Measurements from ENCODE around the gene MAP1B.

The MAP1B gene

DNA sequence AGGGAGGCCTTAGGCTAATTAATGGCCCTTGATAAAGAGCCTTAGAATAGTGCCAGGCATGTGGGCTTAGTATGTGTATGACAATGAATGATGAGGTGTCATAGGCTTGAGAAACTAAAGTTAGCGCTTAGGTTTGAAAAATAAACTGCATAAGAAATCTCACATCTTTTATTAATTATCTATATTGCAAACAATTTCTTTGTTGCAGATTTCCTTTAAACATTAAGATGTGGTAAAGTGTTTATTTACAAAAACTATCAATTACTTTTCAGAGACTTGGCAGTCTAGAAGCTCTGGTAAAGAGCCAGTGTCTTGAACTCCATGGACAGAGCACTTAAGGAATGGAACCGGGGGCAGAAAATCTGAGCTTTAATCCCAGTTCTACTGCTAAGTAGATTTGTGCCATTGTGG lies 23.1 kb downstream of the MAP1B start:
- DNase-seq (ENCODE audit: low read depth, low spot score): no peak

GRCh38 chr5:72133212-72133990 lies 26.1 kb downstream of the MAP1B start:
- DNase-seq (ENCODE audit: low read depth, low spot score): no peak

DNA sequence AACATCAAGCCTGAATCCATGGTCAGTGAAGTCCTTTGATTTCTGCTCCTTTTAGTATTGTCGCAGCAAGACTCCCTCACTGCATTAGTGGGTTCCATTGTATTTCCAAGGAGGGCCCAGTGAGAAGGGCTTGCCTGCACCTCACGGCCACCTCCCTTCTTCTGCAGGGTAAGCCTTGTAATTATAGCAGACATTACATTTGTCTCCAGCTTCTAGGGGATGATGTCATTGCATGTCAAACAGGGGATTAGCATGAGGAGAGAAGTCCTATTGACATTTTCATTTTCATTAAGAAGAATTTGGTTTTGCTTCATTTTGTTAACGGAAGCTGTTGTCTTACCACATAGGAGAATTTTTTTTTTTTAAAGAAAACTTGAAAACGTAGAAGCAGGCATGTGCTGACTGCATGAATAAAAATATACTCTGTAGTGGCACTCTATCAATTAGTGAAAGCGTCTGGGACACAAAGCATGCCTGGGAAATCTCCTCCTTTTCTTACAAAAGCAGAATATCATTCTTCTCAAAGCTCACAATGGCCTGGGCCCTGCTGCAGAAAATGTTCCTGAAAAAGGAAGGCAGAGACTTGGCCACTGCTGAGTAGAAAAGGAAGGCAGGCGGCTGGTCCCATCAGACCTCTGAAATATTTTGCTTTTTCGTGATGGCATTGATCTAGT lies 27.1 kb downstream of the MAP1B start:
- no peak for DNase-seq (ENCODE audit: low read depth, low spot score)

GRCh38 chr5:72137826-72138409 lies 30.6 kb downstream of the MAP1B start:
- no peak for DNase-seq (ENCODE audit: low read depth, low spot score)

- no peak for DNase-seq (ENCODE audit: low read depth, low spot score)
Measured at GRCh38 chr5:72138943-72139521, 31.8 kb downstream of the MAP1B start.

DNA sequence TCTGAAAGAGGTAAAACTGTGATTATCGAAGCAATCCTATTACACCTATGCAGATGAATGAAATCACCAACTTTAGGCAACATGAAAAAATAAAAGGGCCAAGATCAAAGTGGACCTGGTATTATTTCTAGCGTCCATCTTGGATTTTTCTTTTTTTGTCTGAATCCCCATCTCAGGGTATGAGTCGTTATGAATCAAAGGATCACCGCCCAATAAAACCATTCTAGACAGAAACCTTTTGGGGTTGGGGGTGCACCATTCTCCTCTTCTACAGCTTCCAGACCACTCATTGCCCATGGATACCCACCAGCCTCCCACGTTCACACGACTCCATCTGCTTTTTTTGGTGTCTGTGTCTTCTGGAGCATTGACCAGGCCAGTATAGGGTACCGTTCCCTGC lies 33.4 kb downstream of the MAP1B start:
- no peak for DNase-seq (ENCODE audit: low read depth, low spot score)

DNA sequence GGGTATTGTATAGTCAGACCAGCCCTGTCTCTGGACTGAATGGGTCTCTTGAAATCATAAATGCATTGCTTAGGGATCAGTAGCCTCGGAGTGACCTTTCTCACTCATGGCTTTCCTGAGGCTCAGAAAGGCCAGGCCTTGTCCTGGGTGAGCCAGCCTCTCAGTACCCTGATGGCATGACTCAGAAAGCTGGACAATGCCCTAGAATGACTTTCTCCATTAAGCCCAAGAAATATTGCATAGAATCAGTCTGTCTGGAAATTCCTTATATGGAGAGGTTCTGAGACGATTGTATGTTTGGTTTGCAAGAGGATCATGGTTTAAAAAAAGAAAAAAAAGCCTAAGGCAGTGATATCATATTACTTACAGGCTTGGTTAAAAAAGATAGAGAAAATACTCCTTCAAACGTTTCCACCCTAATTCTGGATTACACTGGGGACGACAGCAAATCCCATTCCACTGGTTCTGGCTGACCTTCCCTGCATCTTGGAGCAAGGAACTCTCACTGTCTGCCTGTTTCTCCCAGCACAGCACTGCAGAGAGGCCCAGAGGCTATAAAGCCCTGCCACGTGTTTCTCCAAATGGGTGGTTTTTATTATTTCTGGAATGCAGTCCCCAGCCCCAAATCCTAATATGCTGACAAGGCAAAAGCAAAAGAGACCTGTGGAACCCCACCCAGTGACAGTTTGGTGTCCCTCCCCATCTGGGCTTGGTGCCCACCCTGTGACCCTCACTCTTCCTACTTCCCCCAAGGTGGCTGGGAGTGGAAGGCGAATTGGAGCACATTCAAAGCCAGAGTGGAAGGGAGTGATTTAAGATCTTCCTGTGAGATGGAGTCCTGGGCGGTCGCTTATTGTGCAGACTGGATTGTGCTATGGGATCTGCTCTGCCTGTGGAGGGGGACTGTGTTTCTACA lies 34.4 kb downstream of the MAP1B start:
- DNase-seq (ENCODE audit: low read depth, low spot score): no peak

DNA sequence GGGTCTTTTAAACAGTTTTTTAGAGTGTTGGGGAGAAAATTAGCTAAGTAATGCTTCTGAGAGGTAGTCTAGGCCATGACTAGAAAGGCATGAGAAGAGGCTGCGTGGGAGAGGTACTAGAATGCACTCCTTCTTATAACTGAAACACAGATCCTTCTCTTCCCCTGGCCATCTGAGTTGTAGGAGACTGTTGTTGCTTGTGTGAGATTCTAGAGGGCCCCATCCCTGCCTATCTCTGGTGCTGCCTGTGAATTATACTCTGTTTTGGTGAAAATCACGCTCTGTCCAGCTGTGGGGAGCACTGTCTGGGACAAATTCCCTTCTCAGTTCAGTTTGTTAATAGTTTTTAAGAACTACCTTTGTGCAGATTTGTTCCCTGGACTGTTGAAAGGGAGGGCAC lies 37.5 kb downstream of the MAP1B start:
- no peak for DNase-seq (ENCODE audit: low read depth, low spot score)

DNA sequence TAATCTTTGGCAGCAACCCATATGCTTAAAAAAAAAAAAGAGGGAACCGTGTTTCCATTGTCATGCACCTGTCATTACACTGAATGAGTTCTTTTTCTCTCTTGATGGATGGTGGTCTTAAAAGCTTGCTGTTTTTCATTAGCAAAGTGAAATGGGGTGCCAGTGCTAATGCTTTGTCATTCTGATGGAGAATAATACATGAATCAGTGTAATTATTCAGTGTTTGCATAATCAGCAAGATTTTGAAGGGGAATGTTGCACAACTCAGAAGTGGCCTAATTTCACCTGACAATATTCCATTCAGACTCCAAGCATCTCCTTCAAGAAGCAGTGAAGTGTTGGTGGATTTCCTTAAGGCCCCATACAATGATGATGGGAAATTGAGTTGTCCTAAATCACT lies 38.1 kb downstream of the MAP1B start:
- DNase-seq (ENCODE audit: low read depth, low spot score): no peak

GRCh38 chr5:72146056-72146455 lies 38.8 kb downstream of the MAP1B start:
- no peak for DNase-seq (ENCODE audit: low read depth, low spot score)

DNA sequence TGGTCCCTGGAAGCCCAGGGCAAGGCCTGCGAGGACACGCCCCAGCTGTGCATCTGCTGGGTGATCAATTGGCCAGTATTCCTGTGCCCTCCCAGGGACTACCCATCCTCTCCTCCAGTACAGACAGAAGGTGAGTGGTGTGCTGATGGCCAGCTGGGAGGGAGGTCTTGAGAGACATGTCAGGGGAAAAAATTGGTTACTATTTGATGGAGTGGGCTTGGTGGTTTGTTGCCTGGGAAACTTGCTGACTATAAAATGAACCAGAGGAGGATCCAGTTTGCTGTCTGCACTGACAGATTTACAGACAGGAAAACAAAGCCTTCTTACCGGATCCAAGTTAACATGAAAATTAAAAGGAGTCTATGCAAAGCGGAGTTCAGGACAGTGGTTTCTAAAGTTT lies 40.3 kb downstream of the MAP1B start:
- DNase-seq (ENCODE audit: low read depth, low spot score): no peak

GRCh38 chr5:72149742-72150141 lies 42.5 kb downstream of the MAP1B start:
- no peak for DNase-seq (ENCODE audit: low read depth, low spot score)

DNA sequence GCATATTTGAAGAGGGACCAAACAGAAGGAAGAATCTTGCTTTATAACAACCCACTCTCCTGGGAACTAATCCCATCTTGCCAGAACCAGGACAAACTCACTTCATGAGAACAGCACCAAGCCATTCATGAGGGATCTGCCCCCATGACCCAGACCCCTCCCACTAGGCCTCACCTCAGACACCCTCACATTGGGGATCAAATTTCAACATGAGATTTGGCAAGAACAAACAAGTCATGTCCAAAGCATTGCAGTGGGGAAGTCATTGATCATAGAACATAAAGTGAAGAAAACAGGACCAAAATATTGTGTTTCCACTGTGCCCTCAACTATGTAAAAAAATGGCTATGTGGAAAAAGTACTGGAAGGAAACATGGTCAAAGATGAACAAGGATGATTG lies 43.9 kb downstream of the MAP1B start:
- DNase-seq (ENCODE audit: low read depth, low spot score): no peak

- DNase-seq (ENCODE audit: low read depth, low spot score): no peak
Measured at GRCh38 chr5:72151646-72152045, 44.4 kb downstream of the MAP1B start.

DNA sequence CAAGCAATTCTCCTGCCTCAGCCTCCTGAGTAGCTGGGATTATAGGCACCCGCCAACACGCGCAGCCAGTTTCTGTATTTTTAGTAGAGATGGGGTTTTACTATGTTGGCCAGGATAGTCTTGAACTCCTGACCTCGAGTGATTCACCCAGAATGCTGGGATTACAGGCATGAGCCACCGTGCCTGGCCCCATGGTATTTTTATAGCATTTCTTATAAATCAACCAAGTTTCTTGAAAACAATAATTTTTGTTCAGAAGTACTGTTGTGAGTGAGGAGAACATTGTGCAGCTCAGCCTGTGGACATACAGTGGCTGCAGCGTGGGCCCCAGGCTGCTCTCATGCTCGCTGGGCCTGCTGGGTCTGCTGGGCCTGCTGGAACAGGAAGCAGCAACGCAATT lies 45.3 kb downstream of the MAP1B start:
- no peak for DNase-seq (ENCODE audit: low read depth, low spot score)

DNA sequence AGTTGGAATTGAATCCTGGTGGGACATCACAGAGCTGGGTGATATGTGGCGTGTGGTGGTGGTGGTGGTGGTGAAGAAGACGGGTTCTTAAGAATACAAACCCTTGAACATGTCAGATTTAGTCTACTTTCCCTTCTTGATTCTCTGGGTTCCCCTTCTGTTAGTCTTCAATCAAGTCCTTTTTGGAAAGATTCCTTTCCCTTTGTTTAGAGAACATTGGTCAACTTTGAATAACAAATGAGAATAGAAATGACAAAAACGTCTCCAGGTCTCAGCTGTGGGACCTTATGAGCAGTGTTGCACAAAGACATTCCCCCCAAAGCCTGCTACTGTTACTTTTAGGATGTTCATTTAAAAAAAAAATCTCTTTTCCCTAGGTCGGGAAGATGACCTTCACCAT lies 46.3 kb downstream of the MAP1B start:
- no peak for DNase-seq (ENCODE audit: low read depth, low spot score)

- no peak for DNase-seq (ENCODE audit: low read depth, low spot score)
Measured at GRCh38 chr5:72154076-72154756, 46.9 kb downstream of the MAP1B start.

DNA sequence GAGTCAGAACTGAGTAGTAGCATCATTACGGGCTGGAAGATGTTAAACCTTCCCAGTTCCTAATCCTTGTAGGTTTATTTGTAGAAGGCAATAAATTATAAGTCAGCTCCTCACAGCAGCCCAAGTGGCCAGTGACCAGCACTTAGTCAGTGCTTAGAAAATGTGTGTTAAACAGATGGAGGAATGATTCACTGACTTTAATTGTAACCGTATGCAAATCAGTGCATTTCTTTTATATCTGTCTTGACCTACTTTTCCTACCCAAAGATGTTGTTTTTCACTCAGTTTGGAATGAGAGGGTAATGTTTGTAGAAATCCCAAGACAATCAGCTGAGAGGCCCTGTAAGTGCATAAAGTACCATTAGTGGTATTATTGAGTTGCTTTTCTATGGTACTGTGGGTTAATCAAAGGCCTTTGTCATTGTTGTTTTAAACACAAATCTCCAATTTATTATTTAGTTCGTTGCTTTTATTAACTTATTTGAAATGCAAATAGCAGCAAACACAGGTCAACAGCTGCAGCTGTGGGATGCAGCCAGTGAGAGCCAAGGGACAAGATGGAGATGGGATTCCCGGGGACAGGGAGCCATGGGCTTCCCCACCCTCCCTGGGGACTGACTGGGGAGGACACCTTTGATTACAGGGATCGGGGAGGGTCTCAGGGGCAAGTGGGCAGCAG lies 49.8 kb downstream of the MAP1B start:
- no peak for DNase-seq (ENCODE audit: low read depth, low spot score)

DNA sequence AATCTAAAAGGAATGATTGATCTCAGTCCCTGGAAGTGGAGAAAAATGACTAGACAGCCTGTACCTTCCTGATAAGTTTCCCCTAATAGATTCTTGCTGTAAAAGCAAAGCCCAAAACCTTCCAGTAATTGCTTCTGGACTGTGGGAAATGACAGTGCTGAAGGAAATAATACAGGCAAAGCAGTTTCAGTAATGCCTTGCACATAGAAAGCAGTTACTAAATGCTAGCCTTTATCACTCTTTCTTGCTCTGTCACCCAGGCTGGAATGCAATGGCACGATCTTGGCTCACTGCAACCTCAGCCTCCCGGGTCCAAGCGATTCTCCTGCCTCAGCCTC lies 50.3 kb downstream of the MAP1B start:
- DNase-seq (ENCODE audit: low read depth, low spot score): no peak

GRCh38 chr5:72159501-72159911 lies 52.2 kb downstream of the MAP1B start:
- DNase-seq (ENCODE audit: low read depth, low spot score): no peak

GRCh38 chr5:72160329-72160728 lies 53.1 kb downstream of the MAP1B start:
- DNase-seq (ENCODE audit: low read depth, low spot score): no peak
